Ectodermal cell (in vitro differentiated cells): Measurements from ENCODE around the gene WDR27.
"Not testable (repeated sequence)": the region's sequence is repeated elsewhere in the genome, so short reads cannot be mapped to it uniquely, and the experiment has no call there.

ENCODE experiments used
- H3K27ac ChIP-seq: 2 replicates; pipeline ENCODE4 v1.7.0; 2013; ENCODE audit warnings: mild to moderate bottlenecking, low read depth, low read length; ENCODE audit not compliant: insufficient read depth, poor library complexity, severe bottlenecking
- H3K27me3 ChIP-seq: 2 replicates; pipeline ENCODE4 v1.7.0; 2013; ENCODE audit warnings: mild to moderate bottlenecking, low read length; ENCODE audit not compliant: insufficient read depth, control insufficient read depth, poor library complexity, severe bottlenecking
- H3K36me3 ChIP-seq: one replicate; pipeline ENCODE4 v1.7.0; 2013; ENCODE audit warnings: low read length; ENCODE audit not compliant: control insufficient read depth, insufficient read depth
- H3K4me1 ChIP-seq: one replicate; pipeline ENCODE4 v1.7.0; 2013; ENCODE audit warnings: low read length; ENCODE audit not compliant: control insufficient read depth, insufficient read depth
- H3K4me3 ChIP-seq: 2 replicates; pipeline ENCODE4 v1.7.0; 2013; ENCODE audit warnings: low read depth, low read length, control low read depth; ENCODE audit not compliant: insufficient read depth
- H3K9me3 ChIP-seq: 2 replicates; pipeline ENCODE4 v1.7.0; 2013; ENCODE audit warnings: mild to moderate bottlenecking, low read length, moderate library complexity; ENCODE audit not compliant: control insufficient read depth
- WGBS, 2 experiments: methylation state at CpG; one replicate each; pipeline ENCODE4 v1.1.7; 2013; ENCODE audit warnings: missing lambda C conversion rate in 2 of 2; 5-methylcytosine and 5-hydroxymethylcytosine counted together

WDR27 gene

GRCh38 chr6:169652896-169653295 lies 48.9 kb downstream of the WDR27 start:
- Histone ChIP-seq H3K27ac (no peak overlapping the region), H3K9me3 (no peaks in the 10 kb centered on the region), H3K27me3 (no peaks in the 10 kb centered on the region), H3K36me3 (peaks cover 22% of the 10 kb centered on the region), H3K4me3 (no peak overlapping the region), H3K4me1 (no peaks in the 10 kb centered on the region)
- WGBS, 2 experiments, result 93 to 97% methylated on average over 11 of the region's 11 CpGs

GRCh38 chr6:169651498-169651897 lies 50.3 kb downstream of the WDR27 start:
- Histone ChIP-seq H3K27ac (no peak overlapping the region), H3K27me3 (no peaks in the 10 kb centered on the region), H3K9me3 (no peaks in the 10 kb centered on the region), H3K4me1 (no peaks in the 10 kb centered on the region), H3K4me3 (no peak overlapping the region), H3K36me3 (peaks cover 11% of the 10 kb centered on the region)
- WGBS, 2 experiments, result 95 to 96% methylated on average over 12 of the region's 12 CpGs

GRCh38 chr6:169650959-169651292 lies 50.9 kb downstream of the WDR27 start:
- no peaks in the 10 kb centered on the region for H3K27me3 ChIP-seq
- H3K9me3 ChIP-seq, result no peaks in the 10 kb centered on the region
- 87 to 89% methylated on average over 6 of the region's 6 CpGs for WGBS, 2 experiments
- no peaks in the 10 kb centered on the region for H3K4me1 ChIP-seq
- H3K4me3 ChIP-seq, result no peak overlapping the region
- H3K27ac ChIP-seq, result no peak overlapping the region
- H3K36me3 ChIP-seq, result peaks cover 8% of the 10 kb centered on the region

- no peak overlapping the region for H3K27ac ChIP-seq
- WGBS, 2 experiments, result 93 to 95% methylated on average over 3 of the region's 3 CpGs
- no peaks in the 10 kb centered on the region for H3K9me3 ChIP-seq
- H3K36me3 ChIP-seq, result peaks cover 6% of the 10 kb centered on the region
- H3K4me1 ChIP-seq, result no peaks in the 10 kb centered on the region
- H3K27me3 ChIP-seq, result no peaks in the 10 kb centered on the region
- no peak overlapping the region for H3K4me3 ChIP-seq
Observed at GRCh38 chr6:169650241-169650958, 51.4 kb downstream of the WDR27 start.

- Histone ChIP-seq H3K4me3 (no peak overlapping the region), H3K27me3 (no peaks in the 10 kb centered on the region), H3K36me3 (no peaks in the 10 kb centered on the region), H3K4me1 (no peaks in the 10 kb centered on the region), H3K9me3 (no peaks in the 10 kb centered on the region), H3K27ac (no peak overlapping the region)
- 90 to 94% methylated on average over 7 of the region's 9 CpGs for WGBS, 2 experiments
Observed at GRCh38 chr6:169648617-169649016, 53.2 kb downstream of the WDR27 start.

- Histone ChIP-seq H3K36me3 (no peaks in the 10 kb centered on the region), H3K9me3 (no peaks in the 10 kb centered on the region), H3K4me3 (no peak overlapping the region), H3K27me3 (no peaks in the 10 kb centered on the region), H3K4me1 (no peaks in the 10 kb centered on the region), H3K27ac (no peak overlapping the region)
- 96 to 97% methylated on average over 9 to 10 of the region's 10 CpGs for WGBS, 2 experiments
Observed at GRCh38 chr6:169648092-169648491, 53.7 kb downstream of the WDR27 start.

GRCh38 chr6:169647637-169648036 lies 54.2 kb downstream of the WDR27 start:
- Histone ChIP-seq H3K4me1 (no peaks in the 10 kb centered on the region), H3K9me3 (no peaks in the 10 kb centered on the region), H3K4me3 (no peak overlapping the region), H3K36me3 (no peaks in the 10 kb centered on the region), H3K27me3 (no peaks in the 10 kb centered on the region), H3K27ac (no peak overlapping the region)
- WGBS, 2 experiments, result 91 to 95% methylated on average over 11 to 12 of the region's 13 CpGs

GRCh38 chr6:169646906-169647567 lies 54.8 kb downstream of the WDR27 start:
- no peaks in the 10 kb centered on the region for H3K4me1 ChIP-seq
- H3K9me3 ChIP-seq, result no peaks in the 10 kb centered on the region
- 93 to 94% methylated on average over 19 of the region's 19 CpGs for WGBS, 2 experiments
- H3K4me3 ChIP-seq, result no peak overlapping the region
- no peaks in the 10 kb centered on the region for H3K36me3 ChIP-seq
- H3K27ac ChIP-seq, result no peak overlapping the region
- H3K27me3 ChIP-seq, result no peaks in the 10 kb centered on the region

- not testable (repeated sequence) for H3K4me3 ChIP-seq, H3K4me1 ChIP-seq, H3K27ac ChIP-seq, H3K36me3 ChIP-seq, H3K27me3 ChIP-seq, H3K9me3 ChIP-seq
- WGBS, 2 experiments, result 95 to 97% methylated on average over 5 of the region's 5 CpGs
Observed at GRCh38 chr6:169645459-169645858, 56.4 kb downstream of the WDR27 start.

GRCh38 chr6:169643521-169643920 lies 58.3 kb downstream of the WDR27 start:
- Histone ChIP-seq H3K36me3 (no peaks in the 10 kb centered on the region), H3K27me3 (no peaks in the 10 kb centered on the region), H3K9me3 (no peaks in the 10 kb centered on the region), H3K4me1 (peaks cover 9% of the 10 kb centered on the region), H3K4me3 (no peak overlapping the region), H3K27ac (no peak overlapping the region)
- 91 to 100% methylated on average over 1 of the region's 1 CpG for WGBS, 2 experiments
